Activated effector memory CD4-positive, alpha-beta T cell treated with anti-CD3 and anti-CD28 coated beads, Interleukin-2, amount 50 U/mL, for 16 hours (primary cell): ENCODE measurements around the gene PACS1.

Experiments used
- DNase-seq: peaks from one replicate; pipeline ENCODE4 v3.0.0-alpha.2; 2020

Gene PACS1

GRCh38 chr11:66293352-66293751, 223.3 kb downstream of the PACS1 start:
- no peak for DNase-seq

- DNase-seq: peak; percentile 56
Measured at GRCh38 chr11:66293777-66294625, 223.9 kb downstream of the PACS1 start.
